ENCODE results near the gene RHOT2. TPM values are rescaled to one million over a fixed set of nuclear protein-coding genes. Genes with fewer than 3 reads are reported as not detected.
"Not testable (repeated sequence)": the region's sequence is repeated elsewhere in the genome, so short reads cannot be mapped to it uniquely, and the experiment has no call there.

Gene RHOT2
- total RNA-seq, 1 donor, result 45.2 TPM

GRCh38 chr16:687499-687898 is 19.6 kb downstream of the RHOT2 start:
- peaks cover 43% of the 10 kb centered on the region for H3K4me1 ChIP-seq (ENCODE audit: insufficient read depth, low read length)
- peaks cover 6% of the 10 kb centered on the region for H3K27me3 ChIP-seq (ENCODE audit: insufficient read depth, low read length)
- H3K9me3 ChIP-seq (ENCODE audit: low read depth, low read length), result no peaks in the 10 kb centered on the region
- H3K4me3 ChIP-seq (ENCODE audit: low read length), result no peak overlapping the region

GRCh38 chr16:689175-689897 is 21.4 kb downstream of the RHOT2 start:
- Histone ChIP-seq H3K9me3 (ENCODE audit: low read depth, low read length) (no peaks in the 10 kb centered on the region), H3K27me3 (ENCODE audit: insufficient read depth, low read length) (peaks cover 14% of the 10 kb centered on the region), H3K4me3 (ENCODE audit: low read length) (peak overlapping the region; percentile 63), H3K4me1 (ENCODE audit: insufficient read depth, low read length) (peaks cover 31% of the 10 kb centered on the region)

- H3K9me3 ChIP-seq (ENCODE audit: low read depth, low read length); H3K4me3 ChIP-seq (ENCODE audit: low read length): not testable (repeated sequence)
- peaks cover 35% of the 10 kb centered on the region for H3K4me1 ChIP-seq (ENCODE audit: insufficient read depth, low read length)
- peaks cover 24% of the 10 kb centered on the region for H3K27me3 ChIP-seq (ENCODE audit: insufficient read depth, low read length)
Measured at GRCh38 chr16:691242-691641, 23.3 kb downstream of the RHOT2 start.

- H3K4me3 ChIP-seq (ENCODE audit: low read length), result no peak overlapping the region
- H3K4me1 ChIP-seq (ENCODE audit: insufficient read depth, low read length), result peaks cover 36% of the 10 kb centered on the region
- H3K27me3 ChIP-seq (ENCODE audit: insufficient read depth, low read length), result peaks cover 26% of the 10 kb centered on the region
- no peaks in the 10 kb centered on the region for H3K9me3 ChIP-seq (ENCODE audit: low read depth, low read length)
Measured at GRCh38 chr16:692356-693108, 24.6 kb downstream of the RHOT2 start.

GRCh38 chr16:693364-693763 is 25.4 kb downstream of the RHOT2 start:
- H3K4me1 ChIP-seq (ENCODE audit: insufficient read depth, low read length), result peaks cover 36% of the 10 kb centered on the region
- no peak overlapping the region for H3K4me3 ChIP-seq (ENCODE audit: low read length)
- no peaks in the 10 kb centered on the region for H3K9me3 ChIP-seq (ENCODE audit: low read depth, low read length)
- peaks cover 26% of the 10 kb centered on the region for H3K27me3 ChIP-seq (ENCODE audit: insufficient read depth, low read length)

- Histone ChIP-seq H3K27me3 (ENCODE audit: insufficient read depth, low read length) (peaks cover 26% of the 10 kb centered on the region), H3K9me3 (ENCODE audit: low read depth, low read length) (no peaks in the 10 kb centered on the region), H3K4me1 (ENCODE audit: insufficient read depth, low read length) (peaks cover 34% of the 10 kb centered on the region), H3K4me3 (ENCODE audit: low read length) (no peak overlapping the region)
Measured at GRCh38 chr16:693766-694165, 25.8 kb downstream of the RHOT2 start.

- peaks cover 26% of the 10 kb centered on the region for H3K27me3 ChIP-seq (ENCODE audit: insufficient read depth, low read length)
- no peaks in the 10 kb centered on the region for H3K9me3 ChIP-seq (ENCODE audit: low read depth, low read length)
- peak overlapping the region; percentile 23 for H3K4me3 ChIP-seq (ENCODE audit: low read length)
- H3K4me1 ChIP-seq (ENCODE audit: insufficient read depth, low read length), result peaks cover 29% of the 10 kb centered on the region
Measured at GRCh38 chr16:694187-694862, 26.4 kb downstream of the RHOT2 start.

- peak overlapping the region; percentile 23 for H3K4me3 ChIP-seq (ENCODE audit: low read length)
- peaks cover 25% of the 10 kb centered on the region for H3K4me1 ChIP-seq (ENCODE audit: insufficient read depth, low read length)
- H3K27me3 ChIP-seq (ENCODE audit: insufficient read depth, low read length), result peaks cover 28% of the 10 kb centered on the region
- H3K9me3 ChIP-seq (ENCODE audit: low read depth, low read length), result no peaks in the 10 kb centered on the region
Measured at GRCh38 chr16:694863-695354, 27.0 kb downstream of the RHOT2 start.

- peak overlapping the region; percentile 23 for H3K4me3 ChIP-seq (ENCODE audit: low read length)
- H3K4me1 ChIP-seq (ENCODE audit: insufficient read depth, low read length), result peaks cover 29% of the 10 kb centered on the region
- H3K9me3 ChIP-seq (ENCODE audit: low read depth, low read length), result no peaks in the 10 kb centered on the region
- H3K27me3 ChIP-seq (ENCODE audit: insufficient read depth, low read length), result peaks cover 31% of the 10 kb centered on the region
Measured at GRCh38 chr16:695355-696089, 27.6 kb downstream of the RHOT2 start.

GRCh38 chr16:698911-699671 is 31.2 kb downstream of the RHOT2 start:
- peaks cover 26% of the 10 kb centered on the region for H3K4me1 ChIP-seq (ENCODE audit: insufficient read depth, low read length)
- no peaks in the 10 kb centered on the region for H3K9me3 ChIP-seq (ENCODE audit: low read depth, low read length)
- H3K27me3 ChIP-seq (ENCODE audit: insufficient read depth, low read length), result peaks cover 33% of the 10 kb centered on the region
- no peak overlapping the region for H3K4me3 ChIP-seq (ENCODE audit: low read length)

GRCh38 chr16:700684-701584 is 33.0 kb downstream of the RHOT2 start:
- H3K9me3 ChIP-seq (ENCODE audit: low read depth, low read length), result no peaks in the 10 kb centered on the region
- H3K27me3 ChIP-seq (ENCODE audit: insufficient read depth, low read length), result peaks cover 32% of the 10 kb centered on the region
- H3K4me1 ChIP-seq (ENCODE audit: insufficient read depth, low read length), result peaks cover 12% of the 10 kb centered on the region
- no peak overlapping the region for H3K4me3 ChIP-seq (ENCODE audit: low read length)

GRCh38 chr16:702341-702740 is 34.4 kb downstream of the RHOT2 start:
- Histone ChIP-seq H3K27me3 (ENCODE audit: insufficient read depth, low read length) (peaks cover 35% of the 10 kb centered on the region), H3K4me3 (ENCODE audit: low read length) (no peak overlapping the region), H3K4me1 (ENCODE audit: insufficient read depth, low read length) (peaks cover 8% of the 10 kb centered on the region), H3K9me3 (ENCODE audit: low read depth, low read length) (no peaks in the 10 kb centered on the region)

GRCh38 chr16:703406-703805 is 35.5 kb downstream of the RHOT2 start:
- Histone ChIP-seq H3K4me1 (ENCODE audit: insufficient read depth, low read length) (peaks cover 8% of the 10 kb centered on the region), H3K9me3 (ENCODE audit: low read depth, low read length) (no peaks in the 10 kb centered on the region), H3K4me3 (ENCODE audit: low read length) (no peak overlapping the region), H3K27me3 (ENCODE audit: insufficient read depth, low read length) (peaks cover 40% of the 10 kb centered on the region)

Measured in mononuclear cell (primary cell).